Upper lobe of left lung (tissue), 4 donors: ENCODE data around the gene HDAC7.

Source experiments
- EP300 ChIP-seq, 4 donors: sonication (generic); formaldehyde crosslinking; IDR thresholded peaks; one replicate each; pipeline ENCODE4 v1.5.1; 2017; ENCODE audit warnings: antibody characterized with exemption in 4 of 4, control low read depth in 2 of 4
- POLR2A ChIP-seq, 4 donors: fragments of 450-650 bp; IDR thresholded peaks; one replicate each; pipeline ENCODE4 v1.5.1; 2016 to 2017; ENCODE audit warnings: antibody characterized with exemption in 4 of 4, mild to moderate bottlenecking in 2 of 4
- POLR2AphosphoS5 ChIP-seq, 2 donors: sonication (generic); formaldehyde crosslinking; IDR thresholded peaks; one replicate each; pipeline ENCODE4 v1.5.1; 2017; ENCODE audit warnings: antibody characterized with exemption in 2 of 2
- TF ChIP-seq, protein P1 (sequence below), 6 experiments: fragments of 450-650 bp in 4 of 6; fragments of 200-600 bp in 2 of 6; sonication (generic) in 2 of 6; IDR thresholded peaks; one replicate each; pipeline ENCODE4 v1.5.1; 2016 to 2019; ENCODE audit warnings: antibody characterized with exemption in 6 of 6

DNA sequence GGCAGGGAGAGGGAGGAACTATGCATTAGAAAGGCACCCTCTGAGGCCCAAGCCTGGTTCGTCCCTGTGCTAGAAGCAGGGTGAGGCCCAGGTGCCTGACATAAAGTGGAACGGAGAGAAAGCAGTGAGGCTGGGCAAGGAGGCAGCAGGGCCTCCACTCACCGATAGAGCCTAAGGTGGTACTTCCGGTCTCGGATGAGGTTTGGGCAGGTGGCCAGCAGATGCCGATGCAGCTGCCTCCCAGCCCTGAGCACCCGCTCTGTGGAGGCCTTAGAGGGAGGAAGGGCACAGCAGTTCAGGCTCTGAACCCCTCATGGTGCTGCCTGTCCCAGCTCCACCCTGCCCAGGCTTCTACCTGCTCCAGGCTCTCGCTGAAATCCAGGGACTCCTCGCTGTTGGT, 68.1 kb downstream of the HDAC7 start:
- TF ChIP-seq, protein P1, sequence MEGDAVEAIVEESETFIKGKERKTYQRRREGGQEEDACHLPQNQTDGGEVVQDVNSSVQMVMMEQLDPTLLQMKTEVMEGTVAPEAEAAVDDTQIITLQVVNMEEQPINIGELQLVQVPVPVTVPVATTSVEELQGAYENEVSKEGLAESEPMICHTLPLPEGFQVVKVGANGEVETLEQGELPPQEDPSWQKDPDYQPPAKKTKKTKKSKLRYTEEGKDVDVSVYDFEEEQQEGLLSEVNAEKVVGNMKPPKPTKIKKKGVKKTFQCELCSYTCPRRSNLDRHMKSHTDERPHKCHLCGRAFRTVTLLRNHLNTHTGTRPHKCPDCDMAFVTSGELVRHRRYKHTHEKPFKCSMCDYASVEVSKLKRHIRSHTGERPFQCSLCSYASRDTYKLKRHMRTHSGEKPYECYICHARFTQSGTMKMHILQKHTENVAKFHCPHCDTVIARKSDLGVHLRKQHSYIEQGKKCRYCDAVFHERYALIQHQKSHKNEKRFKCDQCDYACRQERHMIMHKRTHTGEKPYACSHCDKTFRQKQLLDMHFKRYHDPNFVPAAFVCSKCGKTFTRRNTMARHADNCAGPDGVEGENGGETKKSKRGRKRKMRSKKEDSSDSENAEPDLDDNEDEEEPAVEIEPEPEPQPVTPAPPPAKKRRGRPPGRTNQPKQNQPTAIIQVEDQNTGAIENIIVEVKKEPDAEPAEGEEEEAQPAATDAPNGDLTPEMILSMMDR (IDR thresholded peaks at IDR 0.05), result no peak
- TF ChIP-seq POLR2A (IDR thresholded peaks at IDR 0.05), result no peak
- no peak for TF ChIP-seq POLR2AphosphoS5 (IDR thresholded peaks at IDR 0.05)
- TF ChIP-seq EP300 (IDR thresholded peaks at IDR 0.05), result no peak
